Caco-2 (cell line): Measurements from ENCODE around the gene PRDM11. TPM values are rescaled to one million over a fixed set of nuclear protein-coding genes. Genes with fewer than 3 reads are reported as not detected.

ENCODE experiments used
- BruUV-seq: library from RNA; stranded (reverse); fragments of 400-500 nt; replicated peaks from 2 replicates; lab custom pipeline; 2021; lab: Mats Ljungman, UMichigan
- CTCF ChIA-PET: fragments of 300-600 bp; sonication (Branson Sonifier 250); formaldehyde crosslinking; loops from one replicate; lab custom pipeline; 2022; ENCODE audit warnings: antibody characterized with exemption; lab: Charles Lee
- POLR2A ChIA-PET: fragments of 300-600 bp; sonication (Branson Sonifier 250); formaldehyde crosslinking; loops from one replicate; lab custom pipeline; 2022; ENCODE audit warnings: antibody characterized with exemption; lab: Charles Lee
- DNase-seq, 2 experiments: peaks; one replicate each; pipeline versions ENCODE4 v3.0.0 to v3.0.0-alpha.2; 2020 to 2022
- H3K27me3 ChIP-seq: replicated peaks from 2 replicates; pipeline ENCODE4 v1.6.0; 2011; ENCODE audit warnings: low read length; ENCODE audit not compliant: control insufficient read depth, insufficient read depth
- H3K36me3 ChIP-seq: 2 replicates; pipeline ENCODE4 v1.5.1; 2011; ENCODE audit warnings: low read length; ENCODE audit not compliant: control insufficient read depth, insufficient read depth
- H3K4me1 ChIP-seq: fragments of 250-450 bp; sonication (Bioruptor Pico); 2 replicates; pipeline ENCODE4 v1.5.1; 2020; ENCODE audit warnings: mild to moderate bottlenecking
- H3K4me3 ChIP-seq: 2 replicates; pipeline ENCODE4 v1.5.1; 2011; ENCODE audit warnings: low read depth, mild to moderate bottlenecking, control low read depth, low read length
- H3K9me3 ChIP-seq: fragments of 250-450 bp; sonication (Bioruptor Pico); 2 replicates; pipeline ENCODE4 v1.5.1; 2020; ENCODE audit warnings: mild to moderate bottlenecking, moderate library complexity
- H3K27ac Mint-ChIP-seq: one replicate; pipeline ENCODE4 v1.8.0; 2022; ENCODE audit warnings: mixed read lengths; ENCODE audit not compliant: unreplicated experiment
- H3K27me3 Mint-ChIP-seq: one replicate; pipeline ENCODE4 v1.8.0; 2022; ENCODE audit warnings: mixed read lengths; ENCODE audit not compliant: insufficient read depth, unreplicated experiment
- H3K36me3 Mint-ChIP-seq: one replicate; pipeline ENCODE4 v1.8.0; 2022; ENCODE audit warnings: mild to moderate bottlenecking, mixed read lengths; ENCODE audit not compliant: insufficient read depth, unreplicated experiment
- H3K4me1 Mint-ChIP-seq: one replicate; pipeline ENCODE4 v1.8.0; 2022; ENCODE audit warnings: low read depth, mixed read lengths; ENCODE audit not compliant: unreplicated experiment
- H3K4me3 Mint-ChIP-seq: one replicate; pipeline ENCODE4 v1.8.0; 2022; ENCODE audit warnings: mild to moderate bottlenecking, moderate library complexity, mixed read lengths; ENCODE audit not compliant: unreplicated experiment
- H3K9me3 Mint-ChIP-seq: one replicate; pipeline ENCODE4 v1.8.0; 2022; ENCODE audit warnings: mixed read lengths; ENCODE audit not compliant: unreplicated experiment
- intact Hi-C: fragments of 100-400 bp; cut with micrococcal nuclease; formaldehyde crosslinking; loops from one replicate; pipeline ENCODE4 v1.10.0; 2022; ENCODE audit not compliant: unreplicated experiment
- total RNA-seq: library from RNA; stranded (reverse); gene quantifications from 2 replicates; pipeline ENCODE4 v1.2.3, GENCODE V29; 2022
- TF ChIP-seq, protein P1 (sequence below), 2 experiments: fragments of 200-600 bp in 1 of 2; IDR thresholded peaks; 1 replicate in 1 of 2; 2 replicates in 1 of 2; pipeline versions ENCODE4 v1.5.1 to v1.8.0; 2011 to 2022; ENCODE audit warnings: antibody characterized with exemption in 1 of 2, control low read depth in 1 of 2, inconsistent platforms in 1 of 2, low read depth in 1 of 2, low read length in 1 of 2, mild to moderate bottlenecking in 1 of 2, moderate library complexity in 1 of 2; ENCODE audit not compliant: insufficient read depth in 1 of 2, severe bottlenecking in 1 of 2, unreplicated experiment in 1 of 2

Gene PRDM11
- total RNA-seq, 1 experiment from 2014 or later, result 11.8 TPM

GRCh38 chr11:45098929-45099328 is 47.5 kb upstream of the PRDM11 start:
- TF ChIP-seq, protein P1, sequence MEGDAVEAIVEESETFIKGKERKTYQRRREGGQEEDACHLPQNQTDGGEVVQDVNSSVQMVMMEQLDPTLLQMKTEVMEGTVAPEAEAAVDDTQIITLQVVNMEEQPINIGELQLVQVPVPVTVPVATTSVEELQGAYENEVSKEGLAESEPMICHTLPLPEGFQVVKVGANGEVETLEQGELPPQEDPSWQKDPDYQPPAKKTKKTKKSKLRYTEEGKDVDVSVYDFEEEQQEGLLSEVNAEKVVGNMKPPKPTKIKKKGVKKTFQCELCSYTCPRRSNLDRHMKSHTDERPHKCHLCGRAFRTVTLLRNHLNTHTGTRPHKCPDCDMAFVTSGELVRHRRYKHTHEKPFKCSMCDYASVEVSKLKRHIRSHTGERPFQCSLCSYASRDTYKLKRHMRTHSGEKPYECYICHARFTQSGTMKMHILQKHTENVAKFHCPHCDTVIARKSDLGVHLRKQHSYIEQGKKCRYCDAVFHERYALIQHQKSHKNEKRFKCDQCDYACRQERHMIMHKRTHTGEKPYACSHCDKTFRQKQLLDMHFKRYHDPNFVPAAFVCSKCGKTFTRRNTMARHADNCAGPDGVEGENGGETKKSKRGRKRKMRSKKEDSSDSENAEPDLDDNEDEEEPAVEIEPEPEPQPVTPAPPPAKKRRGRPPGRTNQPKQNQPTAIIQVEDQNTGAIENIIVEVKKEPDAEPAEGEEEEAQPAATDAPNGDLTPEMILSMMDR (IDR thresholded peaks at IDR 0.05; ENCODE audit: insufficient read depth in 1 of 2, low read depth in 1 of 2, low read length in 1 of 2, severe bottlenecking in 1 of 2, unreplicated experiment in 1 of 2), result no peak
- H3K4me3 Mint-ChIP-seq, result no peak overlapping the region
- CTCF ChIA-PET, result no interaction called here
- no TSS peak for BruUV-seq
- peaks cover 29% of the 10 kb centered on the region for H3K27me3 Mint-ChIP-seq
- DNase-seq, result no peak
- Histone ChIP-seq H3K9me3 (no peaks in the 10 kb centered on the region), H3K4me3 (no peak overlapping the region), H3K36me3 (no peaks in the 10 kb centered on the region), H3K27me3 (no peaks in the 10 kb centered on the region), H3K4me1 (no peaks in the 10 kb centered on the region)
- intact Hi-C loops, result no loop called here
- POLR2A ChIA-PET, result no interaction called here
- no peaks in the 10 kb centered on the region for H3K9me3 Mint-ChIP-seq
- no peaks in the 10 kb centered on the region for H3K36me3 Mint-ChIP-seq
- H3K4me1 Mint-ChIP-seq, result no peaks in the 10 kb centered on the region
- no peak overlapping the region for H3K27ac Mint-ChIP-seq

DNA sequence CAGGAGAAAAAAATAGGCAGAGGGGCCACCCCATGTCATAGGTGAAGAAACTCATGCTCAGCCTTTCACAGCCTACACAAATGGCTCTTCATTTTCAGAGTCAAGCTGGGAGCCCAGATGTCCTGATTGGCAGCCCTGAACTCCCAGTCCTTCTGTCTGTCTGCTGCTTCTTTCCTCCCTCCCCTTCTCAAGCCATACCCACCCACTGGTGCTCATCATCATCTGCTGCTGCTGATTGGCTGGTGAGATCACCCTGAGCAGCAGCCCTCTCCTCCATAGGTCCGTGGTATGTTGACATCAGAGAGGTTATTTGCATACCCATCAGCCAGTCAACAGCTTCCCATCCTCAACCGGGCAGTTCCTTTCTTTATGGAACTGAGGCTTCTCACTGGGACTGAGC is 46.1 kb upstream of the PRDM11 start:
- Mint-ChIP-seq H3K27ac (no peak overlapping the region), H3K4me1 (no peaks in the 10 kb centered on the region), H3K4me3 (no peak overlapping the region), H3K36me3 (no peaks in the 10 kb centered on the region), H3K27me3 (peaks cover 27% of the 10 kb centered on the region), H3K9me3 (no peaks in the 10 kb centered on the region)
- H3K4me1 ChIP-seq, result no peaks in the 10 kb centered on the region
- ChIA-PET CTCF (interaction anchor here (0.7 to 8.2 kb wide), 2 partner anchors 164 to 173 kb away, joined by 5 to 168 read pairs; no protein-coding TSS in a partner anchor), POLR2A (no interaction called here)
- TF ChIP-seq, protein P1 (IDR thresholded peaks at IDR 0.05; ENCODE audit: insufficient read depth in 1 of 2, low read depth in 1 of 2, low read length in 1 of 2, severe bottlenecking in 1 of 2, unreplicated experiment in 1 of 2), result no peak
- no peak for DNase-seq
- no peaks in the 10 kb centered on the region for H3K9me3 ChIP-seq
- H3K36me3 ChIP-seq, result no peaks in the 10 kb centered on the region
- H3K27me3 ChIP-seq, result no peaks in the 10 kb centered on the region
- no peak overlapping the region for H3K4me3 ChIP-seq
- intact Hi-C loops, result loop anchor here (10.0 kb wide), 1 partner anchor 476 kb away; no protein-coding TSS in a partner anchor
- BruUV-seq, result no TSS peak

DNA sequence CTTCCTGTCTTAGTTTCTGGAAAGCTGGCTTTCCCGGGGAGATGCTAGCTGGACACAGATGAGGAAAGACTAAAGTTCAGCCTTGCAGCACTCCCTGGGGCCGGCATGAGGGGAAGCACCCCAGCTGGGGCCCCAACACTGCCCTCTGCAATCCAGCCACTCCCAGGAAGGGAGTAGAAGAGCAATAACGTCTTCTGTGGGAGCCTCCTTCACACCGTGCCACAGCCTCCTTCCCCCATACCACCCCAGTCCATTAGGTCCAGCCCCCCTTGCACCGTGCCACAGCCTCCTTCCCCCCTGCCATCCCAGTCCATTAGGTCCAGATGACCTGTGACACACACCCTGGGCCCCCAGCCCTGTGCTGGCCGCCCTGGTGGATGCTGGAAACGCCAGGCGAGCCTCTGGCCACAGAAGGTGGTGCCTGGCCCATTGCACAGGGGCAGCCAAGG is 44.1 kb upstream of the PRDM11 start:
- no peaks in the 10 kb centered on the region for H3K9me3 Mint-ChIP-seq
- ChIA-PET POLR2A (no interaction called here), CTCF (interaction anchor here (0.7 to 8.2 kb wide), 4 partner anchors 8 to 238 kb away, joined by 3 to 168 read pairs (median 30); no protein-coding TSS in a partner anchor)
- Histone ChIP-seq H3K36me3 (no peaks in the 10 kb centered on the region), H3K4me1 (peaks cover 4% of the 10 kb centered on the region; the same call in 1 of the 2 replicates), H3K4me3 (no peak overlapping the region), H3K27me3 (no peaks in the 10 kb centered on the region), H3K9me3 (no peaks in the 10 kb centered on the region)
- TF ChIP-seq, protein P1 (IDR thresholded peaks at IDR 0.05; ENCODE audit: insufficient read depth in 1 of 2, low read depth in 1 of 2, low read length in 1 of 2, severe bottlenecking in 1 of 2, unreplicated experiment in 1 of 2), result no peak
- intact Hi-C loops, result loop anchor here (10.0 kb wide), 1 partner anchor 478 kb away; no protein-coding TSS in a partner anchor
- no peak for DNase-seq
- H3K27me3 Mint-ChIP-seq, result peaks cover 22% of the 10 kb centered on the region
- H3K4me1 Mint-ChIP-seq, result no peaks in the 10 kb centered on the region
- no TSS peak for BruUV-seq
- H3K27ac Mint-ChIP-seq, result no peak overlapping the region
- H3K36me3 Mint-ChIP-seq, result no peaks in the 10 kb centered on the region
- H3K4me3 Mint-ChIP-seq, result no peak overlapping the region
